Hematopoietic multipotent progenitor cell treated with erythropoietin and hydrocortisone succinate and interleukin-3 and kit ligand, for 6 days (in vitro differentiated cells): ENCODE results near the gene CHRNA10.

Experiments used
- DNase-seq: peaks from one replicate; pipeline ENCODE4 v3.0.0-alpha.2; 2015

Gene CHRNA10

DNA sequence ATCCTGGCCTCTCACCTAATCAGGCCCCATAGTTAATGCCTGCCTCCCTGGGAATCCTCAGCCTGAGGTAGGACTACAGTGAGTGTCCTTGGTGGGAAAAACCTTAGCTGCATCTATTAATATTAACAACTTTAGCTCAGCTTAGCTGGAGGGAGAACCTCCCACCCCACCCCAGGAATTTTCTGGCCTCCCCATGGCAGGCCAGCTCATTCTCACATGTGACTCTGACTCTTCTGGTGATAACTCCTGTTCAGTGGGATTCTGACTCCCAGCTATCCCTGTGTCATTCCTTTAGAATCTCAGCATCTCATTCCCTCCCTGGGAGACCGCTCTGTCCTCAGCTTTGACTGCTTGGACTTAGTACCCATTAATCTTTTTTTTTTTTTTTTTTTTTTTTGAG, 43.9 kb downstream of the CHRNA10 start:
- DNase-seq = no peak

DNA sequence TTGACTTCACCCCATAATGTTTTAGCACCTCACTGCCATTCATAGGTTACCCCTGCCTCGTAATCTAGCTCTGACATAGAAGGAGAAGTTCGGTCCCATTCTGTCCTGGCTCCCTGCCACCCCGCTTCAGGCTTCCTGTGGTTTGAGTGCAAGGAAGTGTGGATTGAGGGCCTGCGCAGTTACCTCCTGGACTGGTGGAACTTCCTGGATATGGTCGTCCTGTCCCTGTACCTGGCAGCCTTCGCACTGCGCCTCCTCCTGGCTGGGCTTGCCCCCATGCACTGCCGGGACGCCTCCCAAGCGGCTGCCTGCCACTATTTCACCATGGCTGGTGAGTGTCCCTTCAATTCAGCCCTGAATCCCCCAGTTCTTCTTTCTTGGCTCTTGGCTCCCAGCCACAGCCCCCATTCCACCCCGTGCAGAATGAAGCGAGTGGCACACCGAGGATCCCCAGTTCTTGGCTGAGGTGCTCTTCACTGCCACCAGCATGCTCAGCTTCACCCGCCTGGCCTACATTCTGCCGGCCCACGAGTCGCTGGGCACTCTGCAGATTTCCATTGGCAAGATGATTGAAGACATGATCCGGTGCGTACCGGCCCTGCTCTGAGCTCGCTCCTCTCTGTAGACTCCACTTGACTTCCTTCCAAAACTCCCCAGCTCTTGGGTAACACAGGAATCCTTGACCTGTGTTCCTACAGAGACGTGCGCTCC, 44.8 kb downstream of the CHRNA10 start:
- peak; percentile 79 for DNase-seq

DNA sequence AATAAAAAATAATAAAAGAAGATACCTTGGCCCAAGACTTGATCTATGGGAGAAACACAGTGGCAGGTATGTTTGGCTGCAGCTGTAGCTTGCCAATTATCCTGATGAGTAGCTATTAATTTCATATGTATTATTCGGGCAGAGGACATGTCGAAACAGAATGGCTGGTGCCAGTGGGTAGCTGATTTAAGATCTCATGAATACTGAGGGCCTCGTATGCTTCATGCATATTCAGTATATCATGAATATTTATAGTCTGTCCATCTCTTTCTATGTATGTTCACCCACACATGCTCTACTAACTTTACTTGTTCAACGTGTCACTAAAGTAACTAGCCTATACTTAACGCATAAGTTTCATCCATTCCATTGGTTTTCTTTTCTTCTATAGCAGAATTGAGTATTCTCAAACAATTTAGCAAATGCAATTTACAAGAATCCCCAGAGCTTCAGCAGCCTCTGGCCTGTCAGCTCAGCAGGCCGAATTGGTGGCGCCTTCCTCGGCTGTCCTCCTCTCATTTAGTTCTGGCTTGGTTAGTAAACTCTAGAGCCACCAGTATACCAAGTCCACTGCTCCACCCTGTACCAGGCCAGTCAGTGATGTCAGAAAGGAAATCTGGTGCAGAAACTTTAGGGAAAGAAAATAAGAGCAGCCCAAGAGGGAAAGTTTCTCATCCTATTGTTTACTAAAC, 47.3 kb downstream of the CHRNA10 start:
- DNase-seq = no peak

DNA sequence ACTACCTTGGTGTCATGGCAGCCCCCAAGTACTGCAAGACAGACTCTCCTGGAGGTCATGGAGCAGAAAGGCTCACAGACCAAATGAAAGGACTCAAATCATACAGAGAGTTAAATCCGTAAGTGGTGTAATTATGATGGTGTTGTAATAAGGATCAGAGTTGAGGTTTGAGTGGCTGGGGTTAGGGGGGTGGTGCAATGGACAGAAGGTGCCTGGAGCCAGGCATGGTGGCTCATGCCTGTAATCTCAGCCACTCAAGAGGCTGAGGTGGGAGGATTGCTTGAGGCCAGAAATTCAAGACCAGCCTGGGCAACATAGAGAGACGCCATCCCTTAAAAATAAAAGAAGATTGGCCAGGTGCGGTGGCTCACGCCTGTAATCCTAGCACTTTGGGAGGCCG, 48.1 kb downstream of the CHRNA10 start:
- no peak for DNase-seq

DNA sequence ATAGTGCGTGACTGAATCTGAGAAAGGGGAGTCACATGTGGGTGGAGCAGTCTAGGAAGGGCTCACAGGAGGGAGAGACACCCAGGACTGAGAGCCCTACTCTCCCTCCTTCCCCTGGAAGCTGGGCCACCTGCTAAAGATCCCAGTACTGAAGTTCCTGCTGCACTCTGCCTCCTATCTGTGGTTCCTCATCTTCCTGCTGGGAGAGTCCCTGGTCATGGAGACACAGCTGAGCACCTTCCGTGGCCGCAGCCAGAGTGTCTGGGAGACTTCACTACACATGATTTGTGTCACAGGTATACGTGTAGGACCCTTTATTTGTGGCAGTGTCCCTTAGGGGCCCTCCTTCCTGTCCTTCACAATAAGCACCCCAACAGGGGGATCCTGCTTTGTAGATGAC, 48.7 kb downstream of the CHRNA10 start:
- no peak for DNase-seq

DNA sequence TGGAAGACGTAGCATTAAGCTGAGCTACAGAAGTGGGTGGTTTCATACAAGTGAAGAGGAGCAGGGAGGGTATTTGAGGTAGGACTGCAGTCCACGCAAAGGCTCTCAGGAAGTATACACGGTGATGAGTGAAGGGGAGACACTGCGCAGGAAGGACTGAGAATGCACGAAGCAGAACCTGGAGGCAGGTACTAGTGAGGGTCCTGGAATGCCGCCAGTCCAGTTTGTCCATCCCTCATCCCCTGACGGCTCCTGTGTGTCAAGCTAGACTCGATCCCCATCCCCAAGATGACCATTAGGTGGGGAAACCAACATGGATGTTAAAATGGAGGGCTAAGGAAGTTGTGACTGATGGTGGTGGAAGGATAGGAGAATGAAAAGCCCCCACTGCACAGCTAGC, 53.2 kb downstream of the CHRNA10 start:
- DNase-seq = no peak

DNA sequence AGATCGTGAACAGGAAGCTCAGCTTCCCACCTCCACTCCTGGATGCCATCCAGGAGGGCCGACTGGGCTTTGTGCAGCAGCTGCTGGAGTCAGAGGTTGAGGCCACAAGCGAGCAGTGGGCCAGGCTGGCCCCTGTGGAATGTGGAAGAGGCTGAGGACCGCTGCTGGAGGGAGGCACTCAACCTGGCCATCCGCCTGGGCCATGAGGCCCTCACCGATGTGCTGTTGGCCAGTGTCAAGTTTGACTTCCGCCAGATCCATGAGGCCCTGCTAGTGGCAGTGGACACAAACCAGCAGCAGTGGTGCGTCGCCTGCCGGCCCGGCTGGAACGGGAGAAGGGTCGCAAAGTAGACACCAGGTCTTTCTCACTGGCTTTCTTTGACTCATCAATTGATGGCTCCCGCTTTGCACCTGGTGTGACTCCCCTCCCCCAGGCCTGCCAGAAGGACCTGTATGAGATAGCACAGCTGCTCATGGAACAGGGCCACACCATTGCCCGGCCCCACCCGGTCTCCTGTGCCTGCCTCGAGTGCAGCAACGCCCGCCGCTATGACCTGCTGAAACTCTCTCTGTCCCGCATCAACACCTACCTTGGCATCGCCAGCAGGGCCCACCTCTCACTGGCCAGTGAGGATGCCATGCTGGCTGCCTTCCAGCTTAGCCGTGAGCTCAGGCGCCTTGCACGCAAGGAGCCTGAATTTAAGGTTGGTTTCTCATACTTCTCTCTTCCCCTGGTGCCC, 54.3 kb downstream of the CHRNA10 start:
- no peak for DNase-seq

DNA sequence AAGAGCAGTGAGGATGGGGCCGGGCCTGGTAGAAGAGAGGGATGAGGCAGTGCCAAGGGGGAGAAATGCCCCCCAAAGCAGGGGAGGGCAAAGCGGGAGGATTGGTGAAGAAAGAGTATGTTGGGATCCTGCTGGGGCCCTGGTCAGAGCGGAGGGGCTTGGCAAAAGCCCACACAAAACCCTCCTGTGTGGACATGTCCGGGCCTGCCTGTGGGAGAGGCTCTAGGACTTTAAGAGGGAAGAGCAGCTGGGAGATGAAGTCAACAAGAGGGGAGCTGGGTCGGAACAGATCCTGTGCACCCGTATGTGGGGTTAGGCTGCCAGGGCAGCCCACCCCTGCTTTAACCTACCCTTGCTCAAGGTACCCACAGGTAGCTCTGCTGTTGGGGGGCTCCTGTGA, 55.2 kb downstream of the CHRNA10 start:
- DNase-seq = no peak
